HG03196 (cell line): ENCODE measurements around the gene COL5A1.
"Not testable (repeated sequence)": the region's sequence is repeated elsewhere in the genome, so short reads cannot be mapped to it uniquely, and the experiment has no call there.

Source experiments
- ATAC-seq: cut with Tn5 transposase; IDR thresholded peaks from one replicate; pipeline ENCODE4 v1.9.1; 2021; ENCODE audit not compliant: unreplicated experiment

Gene COL5A1

DNA sequence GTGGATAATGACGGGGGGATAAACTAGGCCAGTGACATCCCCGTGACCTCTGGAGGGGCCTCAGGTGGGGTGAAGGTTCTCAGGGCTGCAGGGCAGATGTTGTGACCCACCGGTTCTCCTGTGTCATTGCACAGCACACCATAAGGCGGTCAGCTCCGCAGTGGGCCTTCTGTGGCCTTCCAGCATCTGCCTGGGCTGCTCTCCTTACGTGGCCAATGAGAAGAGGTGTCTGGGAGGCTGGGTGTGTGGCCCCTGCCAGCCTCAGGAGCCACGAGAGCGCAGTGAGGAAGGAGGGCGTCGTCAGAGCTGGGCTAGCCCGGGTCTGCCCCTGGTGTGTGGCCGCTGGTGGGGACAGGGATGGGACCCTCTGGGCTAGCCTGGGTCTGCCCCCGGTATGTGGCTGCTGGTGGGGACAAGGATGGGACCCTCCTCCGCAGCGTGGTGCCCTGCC, 48.7 kb downstream of the COL5A1 start:
- no peak for ATAC-seq

DNA sequence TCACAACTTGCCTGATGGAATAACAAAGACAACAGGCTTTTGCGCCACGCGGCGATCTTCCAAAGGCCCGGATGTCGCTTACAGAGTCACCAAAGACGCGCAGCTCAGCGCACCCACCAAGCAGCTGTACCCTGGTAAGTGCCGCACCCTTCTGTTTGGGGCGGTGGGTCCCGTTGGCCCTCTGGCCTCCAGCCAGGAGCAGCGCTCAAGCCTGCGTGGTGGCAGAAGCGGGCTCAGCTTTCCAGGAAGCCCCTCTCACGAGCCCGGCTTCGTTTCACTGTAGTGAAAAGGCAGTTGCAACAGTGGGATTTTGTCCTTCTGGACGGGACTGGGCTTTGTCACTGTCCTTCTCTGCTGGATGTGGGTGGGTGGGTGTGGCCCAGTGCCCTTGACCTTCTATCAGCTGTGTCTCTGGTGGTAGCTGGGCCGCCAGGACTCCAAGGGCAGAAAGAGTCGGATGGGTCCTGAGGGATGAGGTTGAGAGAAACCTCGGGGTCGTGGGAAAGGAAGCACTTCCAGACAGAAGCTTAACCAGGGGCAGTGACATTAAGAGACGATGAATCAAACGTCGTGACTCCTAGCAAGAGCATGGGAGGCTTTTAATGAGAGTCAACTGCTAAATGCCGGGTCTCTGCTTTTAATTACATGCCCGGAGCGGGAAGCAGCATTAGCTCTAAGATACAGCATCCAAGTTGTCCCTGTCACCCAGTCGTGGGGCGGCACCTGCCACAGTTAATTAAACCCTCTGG, 49.5 kb downstream of the COL5A1 start:
- ATAC-seq = no peak

- ATAC-seq = no peak
Observed at GRCh38 chr9:134691695-134692572, 50.3 kb downstream of the COL5A1 start.

- no peak for ATAC-seq
Observed at GRCh38 chr9:134692573-134692860, 50.9 kb downstream of the COL5A1 start.

DNA sequence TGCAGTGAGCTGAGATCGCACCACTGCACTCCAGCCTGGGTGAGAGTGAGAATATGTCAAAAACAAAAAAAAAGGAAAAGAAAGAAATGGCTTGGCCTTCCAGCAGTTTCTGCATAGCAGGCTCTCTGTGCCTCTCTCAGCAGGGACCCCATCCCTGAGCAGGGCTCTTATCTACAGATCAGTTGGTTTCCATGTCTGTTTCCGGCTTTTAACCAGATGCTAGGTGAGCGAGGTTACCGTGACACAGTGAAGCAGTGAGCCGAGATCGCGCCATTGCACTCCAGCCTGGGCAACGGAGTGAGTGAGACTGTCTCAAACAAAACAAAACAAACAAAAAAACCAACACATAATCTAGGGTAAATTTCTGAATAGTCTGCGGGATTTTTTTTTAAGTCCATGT, 51.4 kb downstream of the COL5A1 start:
- no peak for ATAC-seq

GRCh38 chr9:134693641-134694367, 52.2 kb downstream of the COL5A1 start:
- no peak for ATAC-seq

GRCh38 chr9:134694368-134694665, 52.7 kb downstream of the COL5A1 start:
- no peak for ATAC-seq

DNA sequence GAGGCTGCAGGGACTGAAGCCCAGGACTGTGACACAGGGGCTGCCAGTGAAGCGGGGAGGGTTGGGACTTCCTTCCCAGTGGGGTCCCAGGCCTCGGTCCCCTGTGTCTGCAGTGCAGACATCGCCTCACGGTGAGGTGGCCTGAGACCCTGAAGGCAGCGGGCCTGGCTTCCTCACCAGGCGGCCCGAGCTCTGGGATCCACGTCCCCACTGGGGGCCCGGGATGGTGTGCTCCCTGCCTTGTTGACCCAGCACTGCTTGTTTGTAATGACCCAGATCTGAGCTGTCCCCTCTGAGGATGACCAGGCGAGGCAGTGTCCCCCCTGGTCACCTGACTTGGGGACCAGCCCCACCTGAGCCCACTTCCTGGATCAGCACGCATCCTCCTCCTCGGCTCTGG, 53.1 kb downstream of the COL5A1 start:
- ATAC-seq = no peak

- ATAC-seq = no peak
Observed at GRCh38 chr9:134695144-134695543, 53.5 kb downstream of the COL5A1 start.

DNA sequence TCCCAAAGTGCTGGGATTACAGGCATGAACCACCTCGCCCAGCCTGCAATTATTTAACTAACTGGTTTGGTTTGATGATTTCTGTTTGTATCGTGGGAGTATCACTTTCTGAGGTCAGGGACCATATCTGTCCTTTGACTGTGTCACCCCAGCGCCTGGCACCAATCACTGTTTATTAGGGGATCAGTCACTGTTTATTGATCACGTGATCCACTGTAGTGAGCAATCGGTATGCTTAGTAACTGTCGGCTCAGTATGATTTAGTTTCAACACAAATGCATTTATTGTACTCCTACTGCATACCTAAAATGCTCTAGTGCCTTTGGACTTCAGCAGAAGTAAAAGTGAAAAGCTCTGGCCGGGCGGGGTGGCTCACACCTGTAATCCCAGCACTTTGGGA, 54.8 kb downstream of the COL5A1 start:
- ATAC-seq = no peak

GRCh38 chr9:134698111-134698510, 56.5 kb downstream of the COL5A1 start:
- no peak for ATAC-seq

DNA sequence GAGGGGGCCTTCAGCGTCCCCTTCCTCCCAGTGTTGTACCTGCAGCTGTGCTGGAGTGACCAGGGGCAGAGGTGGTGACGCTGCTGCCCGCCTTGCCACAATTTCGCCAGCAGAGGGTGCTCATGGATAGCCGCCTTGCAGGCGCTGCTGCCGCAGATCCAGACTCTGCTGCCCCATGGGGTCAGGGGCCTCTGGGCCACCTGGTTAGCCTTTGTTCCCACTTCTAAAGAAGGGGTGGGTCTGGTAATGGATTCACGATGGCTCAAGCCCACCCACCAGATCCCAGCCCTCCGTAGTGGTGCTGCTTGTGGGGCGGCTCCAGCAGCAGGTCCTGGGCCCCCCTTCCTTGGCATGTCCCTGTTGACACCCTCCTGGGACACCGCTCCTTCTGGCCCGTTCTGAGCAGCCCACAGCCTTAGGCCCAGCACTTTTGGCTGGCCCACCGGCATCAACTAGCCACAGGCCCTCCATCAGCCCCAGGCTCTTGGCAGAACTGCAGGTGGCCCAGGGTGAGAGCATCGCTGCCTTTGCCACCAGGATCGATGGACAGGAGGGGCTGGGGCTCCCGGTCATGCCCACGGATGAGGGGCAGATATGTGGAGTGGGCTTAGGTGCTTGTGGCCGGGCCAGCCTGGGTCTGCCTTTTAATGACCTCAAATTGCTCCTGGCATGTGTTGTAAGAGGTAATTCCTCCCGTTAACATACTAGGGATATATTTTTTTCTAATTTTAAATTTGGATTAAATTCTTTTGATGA, 57.2 kb downstream of the COL5A1 start:
- no peak for ATAC-seq

DNA sequence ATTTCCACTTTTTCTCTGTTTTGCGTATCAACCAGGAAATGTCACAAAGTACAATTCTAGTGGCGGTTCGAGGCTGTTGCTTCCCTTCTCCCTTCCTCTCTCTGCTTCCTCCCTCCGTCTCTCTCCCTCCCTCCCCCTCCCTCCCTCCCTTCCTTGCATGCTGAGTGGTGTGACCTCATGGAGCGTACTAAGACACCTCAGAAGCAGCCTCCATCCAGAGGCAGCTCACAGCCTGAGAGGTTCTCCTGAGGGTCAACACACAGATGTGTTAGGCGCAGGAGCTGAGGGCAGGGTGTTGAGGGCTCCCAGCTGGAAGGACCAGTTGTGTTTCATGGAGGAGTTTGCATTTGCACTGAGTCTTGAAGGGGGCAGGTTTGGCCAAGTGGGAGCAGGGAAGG, 57.7 kb downstream of the COL5A1 start:
- no peak for ATAC-seq

DNA sequence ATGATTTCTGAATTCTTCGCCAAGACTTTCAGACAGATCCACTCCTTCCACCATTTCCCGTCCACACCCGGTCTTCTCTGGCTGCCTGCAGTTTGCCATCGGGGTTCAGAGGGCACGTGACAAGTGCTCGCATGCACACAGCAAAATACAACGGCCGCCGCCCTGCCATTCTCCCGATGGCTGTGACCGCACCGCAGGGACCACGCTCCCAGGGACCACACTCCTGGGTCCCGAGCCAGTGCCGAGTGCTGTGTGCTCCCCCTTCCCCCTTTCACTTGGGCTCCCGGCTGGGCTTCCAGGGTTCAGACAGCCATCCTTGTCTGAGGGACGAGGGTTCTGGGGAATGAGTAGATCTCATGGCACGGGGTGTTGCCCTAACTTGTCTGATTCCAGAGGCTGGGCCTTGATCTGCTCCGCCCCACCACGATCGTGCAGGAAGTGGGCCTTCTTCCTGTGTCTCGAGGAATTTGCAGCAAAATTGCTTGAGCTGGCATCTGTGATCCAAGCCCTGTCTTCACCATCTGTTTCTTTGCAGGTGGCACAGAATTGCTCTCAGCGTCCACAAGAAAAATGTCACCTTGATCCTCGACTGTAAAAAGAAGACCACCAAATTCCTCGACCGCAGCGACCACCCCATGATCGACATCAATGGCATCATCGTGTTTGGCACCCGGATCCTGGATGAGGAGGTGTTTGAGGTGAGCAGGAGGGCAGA, 59.2 kb downstream of the COL5A1 start:
- no peak for ATAC-seq

DNA sequence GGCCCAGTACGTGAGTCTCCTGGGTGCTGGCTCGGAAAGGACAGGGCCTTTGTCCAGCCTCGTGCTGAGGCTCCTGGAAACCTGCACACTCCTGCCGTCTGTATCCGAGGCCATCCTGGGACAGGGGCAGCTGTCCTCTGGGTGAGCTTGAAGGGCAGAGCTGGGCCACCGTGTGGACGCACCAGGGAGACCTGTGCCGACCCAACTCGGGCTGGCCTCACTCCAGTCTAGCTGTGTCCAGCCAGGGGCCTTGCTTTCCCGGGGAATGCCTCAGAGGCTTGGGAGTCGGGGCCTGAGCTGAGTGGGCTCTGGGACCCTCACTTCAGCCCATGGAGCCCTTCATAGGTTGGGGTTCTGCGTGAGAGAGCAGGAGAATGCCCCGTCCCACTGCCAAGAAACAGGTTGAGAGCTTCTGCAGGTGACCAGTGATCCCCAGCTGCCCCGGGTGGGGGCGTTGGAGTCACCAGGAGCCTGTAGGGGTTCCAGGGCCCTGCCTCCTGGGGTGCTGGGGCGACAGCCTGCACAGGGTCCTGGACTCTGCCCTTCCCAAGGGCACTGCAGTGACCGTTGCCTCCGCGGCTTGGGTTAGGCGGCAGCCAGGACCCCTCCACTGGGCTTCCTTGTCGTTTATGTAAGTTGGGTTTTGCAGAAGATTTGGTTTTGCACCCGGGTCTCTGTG, 60.1 kb downstream of the COL5A1 start:
- no peak for ATAC-seq

DNA sequence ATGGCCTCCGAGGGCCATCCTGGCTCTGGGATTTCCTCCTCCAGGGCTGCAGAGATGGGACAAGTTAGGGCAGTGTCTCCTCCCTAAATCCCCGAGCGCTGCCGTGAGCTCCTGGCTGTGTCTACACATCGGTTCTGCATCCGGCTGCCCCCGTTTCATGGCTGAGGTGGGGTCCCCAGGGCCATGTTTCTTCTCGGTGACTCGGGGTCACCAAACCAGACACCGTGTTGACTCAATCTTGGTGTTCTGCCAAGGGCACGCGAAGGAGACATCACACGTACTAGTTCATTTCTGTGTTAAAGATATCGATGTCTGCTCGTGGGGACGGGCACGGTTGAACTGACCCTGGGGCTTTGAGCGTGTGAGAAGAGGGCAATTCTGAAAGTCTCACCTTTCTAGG, 60.7 kb downstream of the COL5A1 start:
- no peak for ATAC-seq

DNA sequence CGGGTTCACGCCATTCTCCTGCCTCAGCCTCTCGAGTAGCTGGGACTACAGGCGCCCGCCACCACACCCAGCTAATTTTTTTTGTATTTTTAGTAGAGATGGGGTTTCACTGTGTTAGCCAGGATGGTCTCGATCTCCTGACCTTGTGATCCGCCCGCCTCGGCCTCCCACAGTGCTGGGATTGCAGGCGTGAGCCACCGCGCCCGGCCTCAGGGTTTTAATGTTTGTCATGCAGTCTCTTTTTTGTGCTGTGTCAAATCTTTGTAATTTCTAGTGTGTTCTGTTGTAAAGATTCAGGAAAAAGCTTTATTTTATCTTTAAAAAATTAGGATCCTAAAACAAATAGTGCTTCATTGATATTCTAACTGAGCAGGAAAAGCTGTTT, 62.1 kb downstream of the COL5A1 start:
- ATAC-seq = not testable (repeated sequence)

DNA sequence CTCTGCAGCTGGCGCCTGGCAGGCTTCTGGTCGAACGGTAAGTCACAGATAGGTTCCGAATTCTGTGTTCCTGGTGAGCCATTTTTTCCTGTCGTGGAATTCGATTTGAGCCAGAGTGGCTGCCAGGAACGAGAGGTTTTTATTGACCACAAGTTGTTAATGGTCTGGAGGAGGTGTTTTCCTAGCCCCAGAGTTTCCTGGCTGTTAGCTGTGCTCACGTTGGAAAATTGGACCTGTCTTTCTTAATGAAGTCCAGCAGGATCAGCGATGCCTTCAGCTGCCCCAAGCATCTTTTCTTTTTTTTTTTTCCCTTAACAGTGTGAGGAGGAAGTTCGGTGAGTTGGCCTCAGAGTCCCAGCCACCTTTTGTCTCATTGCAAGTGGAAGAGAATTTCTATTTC, 62.9 kb downstream of the COL5A1 start:
- ATAC-seq = no peak

DNA sequence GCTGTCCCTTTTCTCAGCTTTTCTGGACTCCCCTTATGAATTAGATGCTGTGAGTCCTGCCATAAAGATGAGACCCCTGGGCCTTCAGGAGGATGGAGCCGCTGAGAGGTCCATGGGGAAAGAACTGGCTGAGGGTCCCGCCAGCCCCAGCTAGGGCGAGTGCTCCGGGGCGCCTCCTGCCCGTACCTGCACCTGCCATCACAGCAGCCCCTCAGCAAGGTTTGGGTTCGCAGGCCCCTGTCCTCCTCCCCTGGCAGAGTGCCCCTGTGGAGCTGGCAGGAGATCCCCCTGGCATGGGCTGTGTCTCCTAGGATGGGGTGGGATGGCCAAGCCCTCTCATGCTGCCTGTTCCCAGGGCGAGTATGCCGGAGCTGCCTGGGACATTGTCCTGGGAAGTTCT, 64.2 kb downstream of the COL5A1 start:
- no peak for ATAC-seq

GRCh38 chr9:134706522-134706921, 64.9 kb downstream of the COL5A1 start:
- ATAC-seq = no peak
